HG02759 (cell line): Measurements from ENCODE around the gene CLNS1A.
"Not testable (repeated sequence)": the region's sequence is repeated elsewhere in the genome, so short reads cannot be mapped to it uniquely, and the experiment has no call there.

Source experiments
- ATAC-seq: cut with Tn5 transposase; IDR thresholded peaks from one replicate; pipeline ENCODE4 v1.9.1; 2021; ENCODE audit warnings: mild to moderate bottlenecking, moderate library complexity; ENCODE audit not compliant: unreplicated experiment

Gene CLNS1A

GRCh38 chr11:77619576-77620198 is 17.9 kb downstream of the CLNS1A start:
- ATAC-seq = no peak

- ATAC-seq = no peak
Measured at GRCh38 chr11:77617892-77618291, 19.7 kb downstream of the CLNS1A start.

DNA sequence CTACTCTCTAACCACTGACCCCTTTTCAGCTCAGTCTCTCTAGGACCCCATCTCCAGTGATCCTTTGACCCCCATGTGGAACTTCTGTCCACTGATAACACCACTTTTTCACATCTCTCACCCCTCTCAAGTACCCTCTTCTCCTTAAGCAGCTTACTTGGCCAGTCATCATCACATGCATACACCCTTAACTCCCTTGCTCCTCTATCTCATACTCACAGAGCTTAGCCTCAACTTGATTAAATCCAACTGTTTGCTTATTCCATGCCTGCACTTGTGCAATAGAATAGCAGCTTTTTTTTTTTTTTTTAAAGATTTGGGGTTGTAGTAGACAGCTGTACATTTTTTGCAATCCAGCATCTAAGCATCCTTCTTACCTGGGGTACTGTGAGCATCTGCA is 25.7 kb downstream of the CLNS1A start:
- ATAC-seq = no peak

- no peak for ATAC-seq
Measured at GRCh38 chr11:77609234-77609633, 28.4 kb downstream of the CLNS1A start.

GRCh38 chr11:77604281-77604680 is 33.3 kb downstream of the CLNS1A start:
- ATAC-seq = no peak

GRCh38 chr11:77602381-77603088 is 35.1 kb downstream of the CLNS1A start:
- no peak for ATAC-seq

GRCh38 chr11:77598195-77598594 is 39.4 kb downstream of the CLNS1A start:
- no peak for ATAC-seq

DNA sequence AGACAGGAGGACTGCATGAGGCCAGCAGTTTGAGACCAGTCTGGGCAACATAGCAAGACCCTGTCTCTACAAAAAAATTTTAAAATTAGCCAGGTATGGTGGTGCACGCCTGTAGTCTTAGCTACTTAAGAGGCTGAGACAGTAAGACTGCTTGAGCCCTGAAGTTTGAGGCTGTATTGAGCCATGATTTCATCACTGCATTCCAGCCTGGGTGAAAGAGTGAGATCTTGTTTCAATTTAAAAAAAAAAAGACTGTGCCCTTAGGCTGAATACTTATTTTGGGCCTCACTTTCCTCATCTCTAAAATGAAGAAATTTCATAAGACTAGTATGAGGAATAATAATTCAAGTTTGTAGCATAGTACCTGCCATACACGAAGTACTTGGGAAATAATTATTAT is 41.0 kb downstream of the CLNS1A start:
- ATAC-seq = no peak

DNA sequence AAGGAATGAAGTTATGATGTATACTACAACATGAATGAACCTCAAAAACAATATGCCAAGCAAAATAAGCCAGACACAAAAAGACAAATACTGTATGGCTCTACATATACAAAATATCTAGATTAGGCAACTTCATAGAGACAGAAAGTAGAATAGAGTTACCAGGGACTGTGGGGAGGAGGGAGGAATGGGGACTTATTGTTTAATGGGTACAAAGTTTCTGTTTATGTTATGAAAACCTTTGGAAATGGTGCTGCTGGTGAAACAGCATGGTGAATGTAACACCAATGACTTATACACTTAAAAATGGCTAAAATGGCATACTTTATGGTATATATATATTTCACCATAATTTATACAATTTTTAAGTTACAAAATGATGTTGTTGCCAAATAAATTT is 43.7 kb downstream of the CLNS1A start:
- ATAC-seq = no peak

DNA sequence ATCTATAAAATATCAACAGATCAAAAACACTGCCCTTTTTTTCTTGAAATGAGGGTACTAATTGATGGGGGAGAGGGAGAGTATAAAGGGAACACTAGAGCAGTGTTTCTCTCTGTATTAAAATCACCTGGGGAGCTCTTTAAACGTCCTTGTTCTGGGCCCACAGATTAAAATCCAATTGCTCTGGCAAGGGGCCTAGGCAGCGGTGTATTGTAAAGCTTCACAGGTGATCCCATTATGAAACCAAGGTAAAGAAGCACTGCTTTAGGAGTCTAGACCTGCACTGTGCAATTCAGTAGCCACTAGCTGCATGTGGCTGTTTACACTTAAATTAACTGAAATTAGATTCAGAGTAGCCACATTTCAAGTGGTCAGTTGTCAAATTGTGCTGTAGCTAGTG is 44.9 kb downstream of the CLNS1A start:
- no peak for ATAC-seq

GRCh38 chr11:77590194-77590782 is 47.3 kb downstream of the CLNS1A start:
- peak; percentile 21 for ATAC-seq

DNA sequence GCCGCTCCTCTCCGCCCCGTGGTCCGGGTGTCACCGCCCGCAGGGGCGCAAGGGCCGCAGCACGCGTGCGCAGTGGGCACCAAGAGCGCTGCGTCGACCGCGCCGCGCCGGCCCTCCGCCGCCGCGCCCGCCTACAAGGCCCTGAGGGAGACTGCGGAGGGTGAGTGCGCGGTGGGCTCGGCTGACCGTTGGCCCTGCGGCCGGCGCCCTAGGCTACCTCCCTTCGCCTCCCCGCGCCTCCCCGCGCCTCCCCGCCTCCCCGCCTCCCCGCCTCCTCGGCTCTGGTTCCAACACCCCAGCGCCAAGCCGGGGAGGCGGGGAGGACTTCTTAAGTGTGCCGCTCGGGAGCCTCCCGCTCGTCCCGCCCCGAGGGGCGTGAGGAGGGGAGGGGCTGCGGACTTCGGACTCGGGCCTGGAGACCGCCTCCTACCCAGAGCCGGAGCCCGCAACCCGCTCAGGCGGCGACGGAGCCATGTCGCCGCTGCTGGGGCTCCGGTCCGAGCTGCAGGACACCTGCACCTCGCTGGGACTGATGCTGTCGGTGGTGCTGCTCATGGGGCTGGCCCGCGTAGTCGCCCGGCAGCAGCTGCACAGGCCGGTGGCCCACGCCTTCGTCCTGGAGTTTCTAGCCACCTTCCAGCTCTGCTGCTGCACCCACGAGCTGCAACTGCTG is 47.9 kb downstream of the CLNS1A start, which contains the start of gene AQP11:
Gene AQP11, plus strand, starts transcription at position 433 of the 673 bp plus-strand sequence. Its CDS starts 40 bp downstream, at position 473.
- ATAC-seq = peak; percentile 92

- peak; percentile 32 for ATAC-seq
Measured at GRCh38 chr11:77589181-77589520, 48.4 kb downstream of the CLNS1A start.

DNA sequence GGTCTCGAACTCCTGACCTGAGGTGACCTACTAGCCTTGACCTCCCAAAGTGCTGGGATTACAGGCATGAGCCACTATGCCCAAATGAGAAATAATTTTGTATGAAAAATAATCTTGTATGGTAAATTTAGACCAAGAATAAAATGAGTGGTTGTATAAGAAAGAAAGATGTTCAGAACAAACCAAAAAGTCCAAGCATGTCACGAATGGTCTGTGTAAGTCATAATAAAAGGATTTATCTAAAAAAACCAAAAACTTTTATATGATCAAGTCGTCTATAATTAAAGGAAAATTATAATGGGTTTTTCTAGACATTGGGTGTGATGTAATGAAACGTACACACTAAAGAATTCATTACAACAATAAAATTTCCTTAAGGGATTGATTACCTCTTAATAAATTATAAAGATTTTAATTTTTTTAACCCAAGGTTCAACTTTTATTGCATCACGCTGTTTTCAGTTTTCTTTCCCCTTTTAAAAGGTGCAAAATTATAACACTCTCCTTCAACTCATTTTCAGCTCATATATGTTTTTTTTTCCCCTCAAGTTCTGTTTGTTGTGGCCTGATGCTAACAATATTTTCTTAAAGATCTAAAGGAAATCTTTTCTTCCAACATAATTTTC is 56.8 kb downstream of the CLNS1A start:
- no peak for ATAC-seq

GRCh38 chr11:77575428-77575827 is 62.2 kb downstream of the CLNS1A start:
- ATAC-seq = not testable (repeated sequence)

DNA sequence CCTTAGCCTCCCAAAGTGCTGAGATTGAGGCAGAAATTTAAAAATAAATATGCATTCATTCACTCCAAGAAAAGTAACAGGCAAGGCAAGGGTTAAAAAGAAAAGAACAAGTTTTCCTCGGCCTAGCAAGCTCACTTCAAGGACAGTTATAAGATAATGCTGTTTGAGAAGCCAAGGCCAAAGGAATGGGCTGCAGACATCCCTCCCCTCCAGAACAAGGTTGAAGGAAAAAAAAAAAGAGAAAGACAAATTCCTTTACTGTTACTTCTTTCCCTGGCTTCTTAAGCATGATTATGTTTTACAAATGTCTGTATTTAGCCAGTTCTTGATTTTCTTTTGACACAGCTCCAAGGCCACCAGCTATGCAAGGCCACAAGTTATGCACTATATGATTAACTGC is 66.7 kb downstream of the CLNS1A start:
- not testable (repeated sequence) for ATAC-seq

DNA sequence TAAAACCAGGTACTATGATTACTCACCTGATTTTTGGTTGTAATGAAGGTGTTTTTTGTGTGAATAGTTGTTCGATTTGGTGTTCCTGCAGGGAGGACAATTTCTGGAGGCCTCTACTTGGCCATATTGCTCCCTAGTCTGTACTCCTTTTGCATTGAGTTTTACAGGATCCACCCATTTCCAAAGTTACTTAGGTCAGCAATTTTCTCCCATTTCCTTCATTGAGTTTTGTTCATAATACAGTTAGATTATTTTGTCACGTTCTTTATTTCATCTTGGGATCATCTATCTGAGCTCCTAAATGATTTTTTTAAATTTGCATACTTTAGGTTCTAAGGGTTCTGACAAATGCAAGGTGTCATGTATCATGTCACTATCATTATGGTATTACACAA is 67.9 kb downstream of the CLNS1A start:
- no peak for ATAC-seq

DNA sequence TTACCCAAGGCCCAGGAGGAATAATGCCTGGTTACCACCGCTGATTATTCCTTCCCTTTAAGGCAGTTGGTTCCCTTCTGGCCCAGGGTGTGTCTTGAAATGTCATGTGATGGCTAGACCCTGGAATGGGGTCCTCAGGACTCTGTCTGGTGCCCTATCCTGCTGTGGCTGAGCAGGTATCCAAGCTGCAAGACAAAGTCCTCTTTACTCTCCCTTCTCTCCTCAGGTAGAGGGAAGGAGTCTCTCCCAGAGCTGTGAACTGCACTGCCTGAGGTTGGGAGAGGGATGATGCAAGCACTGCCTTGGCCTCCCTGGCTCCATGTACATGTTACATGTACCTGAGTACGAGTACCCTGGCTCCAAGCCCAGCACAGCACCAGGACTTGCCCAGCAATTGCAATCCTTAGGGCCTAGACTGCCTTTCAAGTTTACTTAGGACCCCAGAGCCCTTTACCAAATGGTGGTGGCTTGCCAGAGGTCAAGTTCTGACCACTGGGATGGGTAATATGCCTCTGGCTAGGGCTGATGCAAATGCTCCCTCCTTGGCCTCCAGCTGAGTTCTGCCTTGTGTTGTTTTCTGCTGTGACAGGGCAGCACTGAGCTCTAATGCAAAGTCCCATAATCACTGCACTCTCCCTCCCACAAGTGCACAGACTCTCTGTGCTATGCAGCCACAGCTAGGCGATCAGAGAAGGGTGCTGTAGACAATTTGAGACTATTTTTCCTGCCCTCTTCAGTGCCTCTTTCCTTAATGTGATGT is 68.5 kb downstream of the CLNS1A start:
- ATAC-seq = no peak

DNA sequence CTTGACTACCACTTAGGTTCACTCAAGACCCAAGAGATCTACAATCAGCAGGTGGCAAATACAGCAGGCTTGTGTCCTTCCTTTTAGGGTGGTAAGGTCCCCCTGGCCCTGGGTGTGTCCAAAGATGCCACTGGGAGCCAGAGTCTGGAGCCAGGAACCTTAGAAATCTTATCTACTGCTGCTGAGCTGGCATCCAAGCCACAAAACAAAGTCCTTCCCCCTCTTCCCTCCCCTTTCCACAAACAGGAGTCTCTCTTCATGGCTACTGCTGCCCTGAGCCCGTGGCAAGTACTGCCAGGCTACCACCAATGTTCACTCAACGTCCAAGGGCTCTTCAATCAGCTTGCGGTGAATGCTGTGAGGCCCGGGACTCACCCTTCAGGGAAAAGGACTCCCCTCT is 69.3 kb downstream of the CLNS1A start:
- ATAC-seq = no peak
